Chondrocyte (in vitro differentiated cells): ENCODE measurements around the gene TTC38. TPM values are rescaled to one million over a fixed set of nuclear protein-coding genes. Genes with fewer than 3 reads are reported as not detected.

Experiments used
- DNase-seq: peaks from one replicate; pipeline ENCODE4 v3.0.0; 2021; ENCODE audit warnings: mixed read lengths, low spot score
- H3K27ac Mint-ChIP-seq: one replicate; pipeline ENCODE4 v1.8.0; 2021; ENCODE audit warnings: mild to moderate bottlenecking, moderate library complexity, mixed read lengths; ENCODE audit not compliant: unreplicated experiment
- H3K27me3 Mint-ChIP-seq: 2 replicates; pipeline ENCODE4 v1.8.0; 2021; ENCODE audit warnings: low read depth, mixed read lengths
- H3K36me3 Mint-ChIP-seq: 2 replicates; pipeline ENCODE4 v1.8.0; 2021; ENCODE audit warnings: low read depth, mixed read lengths
- H3K4me1 Mint-ChIP-seq: 2 replicates; pipeline ENCODE4 v1.8.0; 2021; ENCODE audit warnings: low read depth, mild to moderate bottlenecking, mixed read lengths
- H3K4me3 Mint-ChIP-seq: one replicate; pipeline ENCODE4 v1.8.0; 2021; ENCODE audit warnings: mild to moderate bottlenecking, moderate library complexity, mixed read lengths; ENCODE audit not compliant: unreplicated experiment
- H3K9me3 Mint-ChIP-seq: 2 replicates; pipeline ENCODE4 v1.8.0; 2021; ENCODE audit warnings: low read depth, mixed read lengths
- total RNA-seq: library from RNA; stranded (reverse); gene quantifications from 3 replicates; pipeline ENCODE4 v1.2.1, GENCODE V29; 2021
- TF ChIP-seq, protein P1 (sequence below): fragments of 200-600 bp; sonication (generic); IDR thresholded peaks from 2 replicates; pipeline ENCODE4 v1.5.0; 2021; ENCODE audit warnings: antibody characterized with exemption, mild to moderate bottlenecking, moderate library complexity

The TTC38 gene
- total RNA-seq, 1 donor from 2014 or later: 13.8 TPM

DNA sequence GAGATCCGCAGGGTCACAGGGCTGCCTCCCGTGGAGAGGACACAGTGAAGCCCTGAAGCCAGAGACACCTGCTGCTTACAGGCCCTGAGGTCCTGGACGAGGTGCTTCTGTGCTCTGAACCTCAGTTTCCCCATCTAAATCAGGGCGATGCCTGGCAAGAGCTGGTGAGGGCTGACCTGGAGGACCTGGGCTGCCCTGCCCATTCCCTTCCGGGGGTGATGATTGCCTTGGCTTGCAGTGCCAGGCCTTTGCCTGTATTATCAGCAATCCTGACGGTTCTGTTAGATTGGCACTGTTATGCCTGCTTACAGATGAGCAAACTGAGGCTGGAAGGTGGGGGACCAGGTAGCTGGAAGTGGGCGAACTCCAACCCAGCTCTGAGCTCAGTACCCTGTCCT lies 21.0 kb downstream of the TTC38 start:
- Mint-ChIP-seq H3K4me1 (no peaks in the 10 kb centered on the region), H3K27me3 (no peaks in the 10 kb centered on the region), H3K27ac (no peak overlapping the region), H3K4me3 (no peak overlapping the region), H3K9me3 (no peaks in the 10 kb centered on the region), H3K36me3 (peaks cover 26% of the 10 kb centered on the region)
- TF ChIP-seq, protein P1, sequence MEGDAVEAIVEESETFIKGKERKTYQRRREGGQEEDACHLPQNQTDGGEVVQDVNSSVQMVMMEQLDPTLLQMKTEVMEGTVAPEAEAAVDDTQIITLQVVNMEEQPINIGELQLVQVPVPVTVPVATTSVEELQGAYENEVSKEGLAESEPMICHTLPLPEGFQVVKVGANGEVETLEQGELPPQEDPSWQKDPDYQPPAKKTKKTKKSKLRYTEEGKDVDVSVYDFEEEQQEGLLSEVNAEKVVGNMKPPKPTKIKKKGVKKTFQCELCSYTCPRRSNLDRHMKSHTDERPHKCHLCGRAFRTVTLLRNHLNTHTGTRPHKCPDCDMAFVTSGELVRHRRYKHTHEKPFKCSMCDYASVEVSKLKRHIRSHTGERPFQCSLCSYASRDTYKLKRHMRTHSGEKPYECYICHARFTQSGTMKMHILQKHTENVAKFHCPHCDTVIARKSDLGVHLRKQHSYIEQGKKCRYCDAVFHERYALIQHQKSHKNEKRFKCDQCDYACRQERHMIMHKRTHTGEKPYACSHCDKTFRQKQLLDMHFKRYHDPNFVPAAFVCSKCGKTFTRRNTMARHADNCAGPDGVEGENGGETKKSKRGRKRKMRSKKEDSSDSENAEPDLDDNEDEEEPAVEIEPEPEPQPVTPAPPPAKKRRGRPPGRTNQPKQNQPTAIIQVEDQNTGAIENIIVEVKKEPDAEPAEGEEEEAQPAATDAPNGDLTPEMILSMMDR: no peak
- no peak for DNase-seq

DNA sequence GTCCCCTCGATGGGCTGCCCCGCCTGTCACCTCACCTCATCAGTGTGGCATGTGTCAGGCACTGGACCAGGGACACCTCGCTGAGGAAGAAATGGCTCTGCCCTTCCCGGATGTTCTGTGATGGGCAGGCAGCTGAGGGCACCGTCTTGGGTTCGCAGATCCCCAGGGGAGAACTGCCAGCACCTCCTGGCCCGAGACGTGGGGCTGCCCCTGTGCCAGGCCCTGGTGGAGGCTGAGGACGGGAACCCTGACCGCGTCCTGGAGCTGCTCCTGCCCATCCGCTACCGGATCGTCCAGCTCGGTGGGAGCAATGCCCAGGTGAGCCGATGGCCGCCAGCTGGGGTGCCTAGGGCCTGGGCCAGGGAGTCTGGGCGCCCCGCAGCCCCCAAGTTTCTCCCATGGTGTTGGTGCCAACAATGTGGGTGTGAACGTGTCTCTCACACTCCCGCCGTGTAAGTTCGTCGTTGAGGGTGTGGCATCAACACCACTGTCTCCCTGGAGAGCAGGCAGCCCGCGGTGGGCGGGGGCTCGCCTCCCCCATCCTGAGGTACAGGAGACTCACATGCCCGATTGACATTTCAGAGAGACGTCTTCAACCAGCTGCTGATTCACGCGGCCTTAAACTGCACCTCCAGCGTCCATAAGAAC lies 21.6 kb downstream of the TTC38 start:
- H3K9me3 Mint-ChIP-seq: no peaks in the 10 kb centered on the region
- no peak for DNase-seq
- TF ChIP-seq, protein P1: no peak
- H3K4me3 Mint-ChIP-seq: no peak overlapping the region
- no peaks in the 10 kb centered on the region for H3K4me1 Mint-ChIP-seq
- no peaks in the 10 kb centered on the region for H3K27me3 Mint-ChIP-seq
- peaks cover 21% of the 10 kb centered on the region for H3K36me3 Mint-ChIP-seq
- H3K27ac Mint-ChIP-seq: no peak overlapping the region

DNA sequence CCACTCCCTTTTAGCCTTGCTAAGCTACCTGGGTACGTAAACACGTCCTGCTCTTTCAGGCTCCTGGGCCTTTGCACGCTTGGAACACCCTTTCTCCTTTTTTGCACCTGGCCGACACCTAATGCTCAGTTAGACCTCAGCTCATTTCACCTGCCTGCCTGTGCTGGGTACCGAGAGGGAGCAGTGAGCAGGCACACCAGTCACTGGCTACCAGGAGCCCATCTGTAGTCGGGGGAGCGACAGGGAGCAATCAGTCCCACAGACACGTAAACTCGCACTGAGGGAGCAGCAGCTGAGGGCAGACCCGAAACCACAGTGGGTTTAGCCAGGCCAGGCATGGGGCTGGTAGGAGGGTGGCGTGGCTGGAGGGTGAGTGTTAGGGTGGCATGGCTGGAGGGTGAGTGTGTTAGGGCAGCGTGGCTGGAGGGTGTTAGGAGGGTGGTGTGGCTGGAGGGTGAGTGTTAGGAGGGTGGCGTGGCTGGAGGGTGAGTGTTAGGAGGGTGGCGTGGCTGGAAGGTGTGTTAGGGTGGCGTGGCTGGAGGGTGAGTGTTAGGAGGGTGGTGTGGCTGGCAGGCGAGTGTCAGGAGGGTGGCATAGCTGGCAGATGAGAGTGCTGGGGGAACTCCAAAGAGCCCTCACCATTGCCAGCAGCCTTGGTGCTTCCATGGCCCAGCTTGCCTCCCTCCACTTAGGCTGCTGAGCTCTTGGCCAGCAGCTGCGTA lies 22.5 kb downstream of the TTC38 start:
- no peak overlapping the region for H3K27ac Mint-ChIP-seq
- peaks cover 17% of the 10 kb centered on the region for H3K36me3 Mint-ChIP-seq
- no peaks in the 10 kb centered on the region for H3K27me3 Mint-ChIP-seq
- TF ChIP-seq, protein P1: no peak
- H3K4me3 Mint-ChIP-seq: no peak overlapping the region
- no peaks in the 10 kb centered on the region for H3K9me3 Mint-ChIP-seq
- DNase-seq: no peak
- H3K4me1 Mint-ChIP-seq: peaks cover 4% of the 10 kb centered on the region

DNA sequence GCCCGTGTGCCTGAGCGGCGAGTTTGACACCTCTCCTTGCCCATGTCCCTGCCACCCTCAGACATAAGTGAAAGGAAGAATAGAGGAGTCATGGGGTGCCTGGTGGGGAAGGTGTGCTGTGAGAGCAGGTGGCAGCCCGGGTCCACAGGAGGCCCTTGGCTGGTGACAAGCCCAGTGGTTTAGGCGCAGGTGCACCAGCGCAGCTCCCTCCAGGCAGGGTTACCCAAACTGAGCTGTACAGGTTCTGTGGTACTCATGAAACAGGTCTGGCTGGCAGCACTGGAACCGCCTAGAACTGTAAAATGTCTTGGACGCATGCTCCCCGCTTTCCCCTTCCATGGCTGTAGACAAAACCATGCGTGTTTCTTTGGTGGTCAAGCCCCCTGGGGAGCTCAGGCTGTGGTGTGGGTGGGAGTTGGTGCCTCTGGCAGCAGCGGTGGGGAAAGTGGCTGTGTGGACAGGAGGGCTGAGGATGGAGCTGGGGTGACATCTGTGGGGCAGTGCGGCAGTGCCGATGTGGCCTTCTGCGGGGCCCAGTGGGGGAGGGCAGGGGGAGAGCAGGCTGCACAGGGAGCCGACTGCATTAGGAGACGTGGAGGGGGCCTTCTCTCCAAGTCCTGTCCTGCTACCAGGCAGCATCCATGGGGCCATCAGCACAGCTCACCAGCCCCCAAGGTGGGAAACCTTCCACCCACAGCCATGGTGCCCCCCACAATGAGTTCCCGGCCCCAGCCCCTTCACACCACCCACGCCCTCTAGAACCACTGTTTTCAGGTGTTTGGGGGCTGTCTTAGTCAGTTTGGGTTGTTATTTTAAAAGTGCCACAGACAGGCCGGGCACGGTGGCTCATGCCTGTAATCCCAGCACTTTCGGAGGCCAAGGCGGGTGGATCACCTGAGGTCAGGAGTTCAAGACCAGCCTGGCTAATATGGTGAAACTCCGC lies 23.3 kb downstream of the TTC38 start:
- H3K27ac Mint-ChIP-seq: no peak overlapping the region
- no peak overlapping the region for H3K4me3 Mint-ChIP-seq
- peaks cover 12% of the 10 kb centered on the region for H3K4me1 Mint-ChIP-seq
- no peak for DNase-seq
- TF ChIP-seq, protein P1: no peak
- no peaks in the 10 kb centered on the region for H3K27me3 Mint-ChIP-seq
- no peaks in the 10 kb centered on the region for H3K9me3 Mint-ChIP-seq
- peaks cover 12% of the 10 kb centered on the region for H3K36me3 Mint-ChIP-seq

DNA sequence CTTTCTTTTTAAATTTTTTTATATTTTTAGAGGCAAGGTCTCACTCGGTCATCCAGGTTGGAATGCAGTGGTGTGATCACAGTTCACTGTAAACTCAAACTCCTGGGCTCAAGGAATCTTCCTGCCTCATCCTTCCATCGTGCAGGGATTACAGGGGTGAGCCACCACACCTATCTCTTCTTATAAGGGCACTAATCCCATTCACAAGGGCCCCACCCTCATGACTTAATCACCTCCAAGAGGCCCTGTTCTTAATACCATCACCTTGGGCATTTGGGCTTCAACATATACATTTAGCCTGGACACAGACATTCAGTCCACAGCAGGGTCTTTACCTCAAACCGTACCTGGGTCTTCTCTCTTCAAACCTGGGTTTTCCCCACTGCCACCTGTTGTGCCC lies 24.4 kb downstream of the TTC38 start:
- H3K9me3 Mint-ChIP-seq: no peaks in the 10 kb centered on the region

More for the DNA sequence above, 24.4 kb downstream of the TTC38 start:
- peaks cover 17% of the 10 kb centered on the region for H3K4me1 Mint-ChIP-seq
- no peaks in the 10 kb centered on the region for H3K27me3 Mint-ChIP-seq
- DNase-seq: no peak
- no peak overlapping the region for H3K27ac Mint-ChIP-seq
- no peak overlapping the region for H3K4me3 Mint-ChIP-seq
- H3K36me3 Mint-ChIP-seq: peaks cover 12% of the 10 kb centered on the region
- TF ChIP-seq, protein P1: no peak
